ENCODE data around the gene SLC35F3. TPM values are rescaled to one million over a fixed set of nuclear protein-coding genes. Genes with fewer than 3 reads are reported as not detected.

The SLC35F3 gene
- total RNA-seq, 2 donors from 2014 or later: 0.13 TPM; not detected in 1

GRCh38 chr1:234019387-234019786 lies 114.9 kb downstream of the SLC35F3 start:
- H3K4me1 ChIP-seq: no peaks in the 10 kb centered on the region
- no peaks in the 10 kb centered on the region for H3K9me3 ChIP-seq
- no peaks in the 10 kb centered on the region for H3K27me3 ChIP-seq
- H3K4me3 ChIP-seq: no peak overlapping the region
- H3K36me3 ChIP-seq: no peaks in the 10 kb centered on the region
- intact Hi-C loops (cut with DNase I): no loop called here
- no peak overlapping the region for H3K9ac ChIP-seq (ENCODE audit: low read depth in 2 of 2, low read length in 2 of 2)
- H3K27ac ChIP-seq: no peak overlapping the region
- DNase-seq: no peak
- TF ChIP-seq CTCF (IDR thresholded peaks at IDR 0.05): no peak

- Histone ChIP-seq H3K9ac (ENCODE audit: low read depth in 2 of 2, low read length in 2 of 2) (no peak overlapping the region), H3K4me3 (no peak overlapping the region), H3K27me3 (no peaks in the 10 kb centered on the region), H3K9me3 (no peaks in the 10 kb centered on the region), H3K27ac (no peak overlapping the region), H3K4me1 (no peaks in the 10 kb centered on the region), H3K36me3 (no peaks in the 10 kb centered on the region)
- intact Hi-C loops (cut with DNase I): no loop called here
- DNase-seq: no peak
- no peak for TF ChIP-seq CTCF (IDR thresholded peaks at IDR 0.05)
Measured at GRCh38 chr1:234022302-234022701, 117.8 kb downstream of the SLC35F3 start.

- intact Hi-C loops (cut with DNase I): no loop called here
Measured at GRCh38 chr1:234039603-234040002, 135.1 kb downstream of the SLC35F3 start.

GRCh38 chr1:234040446-234041317 lies 136.2 kb downstream of the SLC35F3 start:
- no peak overlapping the region for H3K9ac ChIP-seq (ENCODE audit: low read depth in 2 of 2, low read length in 2 of 2)
- no peaks in the 10 kb centered on the region for H3K9me3 ChIP-seq
- H3K4me3 ChIP-seq: no peak overlapping the region
- H3K27ac ChIP-seq: no peak overlapping the region
- intact Hi-C loops (cut with DNase I): no loop called here
- DNase-seq: no peak
- H3K4me1 ChIP-seq: no peaks in the 10 kb centered on the region
- no peaks in the 10 kb centered on the region for H3K36me3 ChIP-seq
- TF ChIP-seq CTCF (IDR thresholded peaks at IDR 0.05): no peak
- H3K27me3 ChIP-seq: no peaks in the 10 kb centered on the region

More at GRCh38 chr1:234039603-234040002, 135.1 kb downstream of the SLC35F3 start:
- no peak overlapping the region for H3K27ac ChIP-seq
- H3K4me1 ChIP-seq: no peaks in the 10 kb centered on the region
- H3K9ac ChIP-seq (ENCODE audit: low read depth in 2 of 2, low read length in 2 of 2): no peak overlapping the region
- TF ChIP-seq CTCF (IDR thresholded peaks at IDR 0.05): no peak
- DNase-seq: no peak
- no peaks in the 10 kb centered on the region for H3K36me3 ChIP-seq
- no peaks in the 10 kb centered on the region for H3K9me3 ChIP-seq
- H3K4me3 ChIP-seq: no peak overlapping the region
- H3K27me3 ChIP-seq: no peaks in the 10 kb centered on the region

GRCh38 chr1:234044079-234044478 lies 139.6 kb downstream of the SLC35F3 start:
- TF ChIP-seq CTCF (IDR thresholded peaks at IDR 0.05): no peak
- DNase-seq: no peak
- Histone ChIP-seq H3K9ac (ENCODE audit: low read depth in 2 of 2, low read length in 2 of 2) (no peak overlapping the region), H3K4me3 (no peak overlapping the region), H3K27ac (no peak overlapping the region), H3K27me3 (no peaks in the 10 kb centered on the region), H3K9me3 (no peaks in the 10 kb centered on the region), H3K4me1 (no peaks in the 10 kb centered on the region), H3K36me3 (no peaks in the 10 kb centered on the region)
- intact Hi-C loops (cut with DNase I): no loop called here

All from colonic mucosa (tissue), 4 donors.